Caco-2 (cell line): ENCODE results near the gene PKP3. TPM values are rescaled to one million over a fixed set of nuclear protein-coding genes. Genes with fewer than 3 reads are reported as not detected.

ENCODE experiments used
- BruUV-seq: library from RNA; stranded (reverse); fragments of 400-500 nt; replicated peaks from 2 replicates; lab custom pipeline; 2021; lab: Mats Ljungman, UMichigan
- CTCF ChIA-PET: fragments of 300-600 bp; sonication (Branson Sonifier 250); formaldehyde crosslinking; loops from one replicate; lab custom pipeline; 2022; ENCODE audit warnings: antibody characterized with exemption; lab: Charles Lee
- POLR2A ChIA-PET: fragments of 300-600 bp; sonication (Branson Sonifier 250); formaldehyde crosslinking; loops from one replicate; lab custom pipeline; 2022; ENCODE audit warnings: antibody characterized with exemption; lab: Charles Lee
- DNase-seq, 2 experiments: peaks; one replicate each; pipeline versions ENCODE4 v3.0.0 to v3.0.0-alpha.2; 2020 to 2022
- H3K27me3 ChIP-seq: replicated peaks from 2 replicates; pipeline ENCODE4 v1.6.0; 2011; ENCODE audit warnings: low read length; ENCODE audit not compliant: control insufficient read depth, insufficient read depth
- H3K36me3 ChIP-seq: 2 replicates; pipeline ENCODE4 v1.5.1; 2011; ENCODE audit warnings: low read length; ENCODE audit not compliant: control insufficient read depth, insufficient read depth
- H3K4me1 ChIP-seq: fragments of 250-450 bp; sonication (Bioruptor Pico); 2 replicates; pipeline ENCODE4 v1.5.1; 2020; ENCODE audit warnings: mild to moderate bottlenecking
- H3K4me3 ChIP-seq: 2 replicates; pipeline ENCODE4 v1.5.1; 2011; ENCODE audit warnings: low read depth, mild to moderate bottlenecking, control low read depth, low read length
- H3K9me3 ChIP-seq: fragments of 250-450 bp; sonication (Bioruptor Pico); 2 replicates; pipeline ENCODE4 v1.5.1; 2020; ENCODE audit warnings: mild to moderate bottlenecking, moderate library complexity
- H3K27ac Mint-ChIP-seq: one replicate; pipeline ENCODE4 v1.8.0; 2022; ENCODE audit warnings: mixed read lengths; ENCODE audit not compliant: unreplicated experiment
- H3K27me3 Mint-ChIP-seq: one replicate; pipeline ENCODE4 v1.8.0; 2022; ENCODE audit warnings: mixed read lengths; ENCODE audit not compliant: insufficient read depth, unreplicated experiment
- H3K36me3 Mint-ChIP-seq: one replicate; pipeline ENCODE4 v1.8.0; 2022; ENCODE audit warnings: mild to moderate bottlenecking, mixed read lengths; ENCODE audit not compliant: insufficient read depth, unreplicated experiment
- H3K4me1 Mint-ChIP-seq: one replicate; pipeline ENCODE4 v1.8.0; 2022; ENCODE audit warnings: low read depth, mixed read lengths; ENCODE audit not compliant: unreplicated experiment
- H3K4me3 Mint-ChIP-seq: one replicate; pipeline ENCODE4 v1.8.0; 2022; ENCODE audit warnings: mild to moderate bottlenecking, moderate library complexity, mixed read lengths; ENCODE audit not compliant: unreplicated experiment
- H3K9me3 Mint-ChIP-seq: one replicate; pipeline ENCODE4 v1.8.0; 2022; ENCODE audit warnings: mixed read lengths; ENCODE audit not compliant: unreplicated experiment
- CTCF ChIP-seq, 2 experiments: fragments of 200-600 bp in 1 of 2; IDR thresholded peaks; 1 replicate in 1 of 2; 2 replicates in 1 of 2; pipeline versions ENCODE4 v1.5.1 to v1.8.0; 2011 to 2022; ENCODE audit warnings: antibody characterized with exemption in 1 of 2, control low read depth in 1 of 2, inconsistent platforms in 1 of 2, low read depth in 1 of 2, low read length in 1 of 2, mild to moderate bottlenecking in 1 of 2, moderate library complexity in 1 of 2; ENCODE audit not compliant: insufficient read depth in 1 of 2, severe bottlenecking in 1 of 2, unreplicated experiment in 1 of 2
- intact Hi-C: fragments of 100-400 bp; cut with micrococcal nuclease; formaldehyde crosslinking; loops from one replicate; pipeline ENCODE4 v1.10.0; 2022; ENCODE audit not compliant: unreplicated experiment
- total RNA-seq: library from RNA; stranded (reverse); gene quantifications from 2 replicates; pipeline ENCODE4 v1.2.3, GENCODE V29; 2022

Gene PKP3
- total RNA-seq, 1 experiment from 2014 or later = 149 TPM

GRCh38 chr11:450809-451451 is 56.9 kb downstream of the PKP3 start:
- peaks cover 20% of the 10 kb centered on the region for H3K36me3 Mint-ChIP-seq
- Histone ChIP-seq H3K4me3 (peak overlapping the region; percentile 87), H3K27me3 (no peaks in the 10 kb centered on the region), H3K9me3 (no peaks in the 10 kb centered on the region), H3K36me3 (no peaks in the 10 kb centered on the region), H3K4me1 (peaks cover 26% of the 10 kb centered on the region)
- H3K9me3 Mint-ChIP-seq = no peaks in the 10 kb centered on the region
- peak; percentile 82 to 84 for DNase-seq
- CTCF ChIA-PET = interaction anchor here (0.9 to 4.3 kb wide), 6 partner anchors 9 to 164 kb away, joined by 3 to 43 read pairs (median 8); partner anchors contain the start of gene ANO9
- BruUV-seq = TSS peak; percentile 14
- no peaks in the 10 kb centered on the region for H3K27me3 Mint-ChIP-seq
- intact Hi-C loops = loop anchor here (2.0 to 5.0 kb wide), 2 partner anchors 56 to 68 kb away; partner anchors contain the start of gene RNH1
- H3K4me3 Mint-ChIP-seq = peak overlapping the region; percentile 84
- POLR2A ChIA-PET = no interaction called here
- H3K4me1 Mint-ChIP-seq = peaks cover 19% of the 10 kb centered on the region
- peak in 1 of 2 experiments; percentile 40 for TF ChIP-seq CTCF (IDR thresholded peaks at IDR 0.05; ENCODE audit: insufficient read depth in 1 of 2, low read depth in 1 of 2, low read length in 1 of 2, severe bottlenecking in 1 of 2, unreplicated experiment in 1 of 2)
- H3K27ac Mint-ChIP-seq = peak overlapping the region; percentile 84

- Mint-ChIP-seq H3K27me3 (no peaks in the 10 kb centered on the region), H3K36me3 (peaks cover 26% of the 10 kb centered on the region), H3K4me1 (peaks cover 11% of the 10 kb centered on the region), H3K9me3 (no peaks in the 10 kb centered on the region), H3K4me3 (peak overlapping the region; percentile 84), H3K27ac (peak overlapping the region; percentile 84)
- H3K9me3 ChIP-seq = no peaks in the 10 kb centered on the region
- ChIA-PET CTCF (no interaction called here), POLR2A (no interaction called here)
- TF ChIP-seq CTCF (IDR thresholded peaks at IDR 0.05; ENCODE audit: insufficient read depth in 1 of 2, low read depth in 1 of 2, low read length in 1 of 2, severe bottlenecking in 1 of 2, unreplicated experiment in 1 of 2) = no peak
- no TSS peak for BruUV-seq
- intact Hi-C loops = loop anchor here (2.0 to 5.0 kb wide), 2 partner anchors 56 to 67 kb away; partner anchors contain the start of gene RNH1
- H3K27me3 ChIP-seq = no peaks in the 10 kb centered on the region
- DNase-seq = no peak
- H3K36me3 ChIP-seq = no peaks in the 10 kb centered on the region
- H3K4me1 ChIP-seq = peaks cover 18% of the 10 kb centered on the region
- H3K4me3 ChIP-seq = peak overlapping the region; percentile 87
These were observed 57.7 kb downstream of the PKP3 start for GRCh38 chr11:451738-452137.

- Histone ChIP-seq H3K9me3 (no peaks in the 10 kb centered on the region), H3K4me1 (peaks cover 15% of the 10 kb centered on the region), H3K27me3 (no peaks in the 10 kb centered on the region), H3K4me3 (no peak overlapping the region), H3K36me3 (no peaks in the 10 kb centered on the region)
- BruUV-seq = no TSS peak
- intact Hi-C loops = loop anchor here (5.0 kb wide), 1 partner anchor 55 kb away; the partner anchor contains the start of gene RNH1
- Mint-ChIP-seq H3K4me1 (peaks cover 10% of the 10 kb centered on the region), H3K4me3 (peak overlapping the region; percentile 7), H3K27me3 (no peaks in the 10 kb centered on the region), H3K36me3 (peaks cover 28% of the 10 kb centered on the region), H3K9me3 (no peaks in the 10 kb centered on the region), H3K27ac (no peak overlapping the region)
- POLR2A ChIA-PET = no interaction called here
- DNase-seq = no peak
- CTCF ChIA-PET = no interaction called here
- TF ChIP-seq CTCF (IDR thresholded peaks at IDR 0.05; ENCODE audit: insufficient read depth in 1 of 2, low read depth in 1 of 2, low read length in 1 of 2, severe bottlenecking in 1 of 2, unreplicated experiment in 1 of 2) = no peak
These were observed 58.3 kb downstream of the PKP3 start for GRCh38 chr11:452203-452744.
